Loucy (cell line): Measurements from ENCODE around the gene RAD51B.

ENCODE experiments used
- H2AFZ ChIP-seq: fragments of 200-600 bp; sonication (generic); 2 replicates; pipeline ENCODE4 v1.6.0; 2016; ENCODE audit warnings: antibody characterized with exemption, mild to moderate bottlenecking, low read length, moderate library complexity
- H3F3A ChIP-seq: fragments of 200-600 bp; 2 replicates; pipeline ENCODE4 v1.6.0; 2016; ENCODE audit warnings: antibody characterized with exemption, low read depth, mild to moderate bottlenecking
- H3K27me3 ChIP-seq: fragments of 200-600 bp; sonication (generic); 2 replicates; pipeline ENCODE4 v1.6.1; 2014; ENCODE audit warnings: low read length, mild to moderate bottlenecking; ENCODE audit not compliant: insufficient read depth, poor library complexity, severe bottlenecking
- H3K36me3 ChIP-seq: fragments of 200-600 bp; sonication (generic); 2 replicates; pipeline ENCODE4 v1.6.1; 2016; ENCODE audit warnings: low read length; ENCODE audit not compliant: insufficient read depth
- H3K4me1 ChIP-seq: fragments of 200-600 bp; sonication (generic); 2 replicates; pipeline ENCODE4 v1.5.1; 2014; ENCODE audit warnings: low read length, mild to moderate bottlenecking; ENCODE audit not compliant: insufficient read depth, poor library complexity, severe bottlenecking
- H3K4me2 ChIP-seq: fragments of 200-600 bp; sonication (generic); 2 replicates; pipeline ENCODE4 v1.6.0; 2014; ENCODE audit warnings: antibody characterized with exemption, low read length, low read depth, mild to moderate bottlenecking; ENCODE audit not compliant: poor library complexity, severe bottlenecking
- H3K4me3 ChIP-seq: fragments of 200-600 bp; sonication (generic); 2 replicates; pipeline ENCODE4 v1.5.1; 2014; ENCODE audit warnings: low read length, mild to moderate bottlenecking, mixed read lengths; ENCODE audit not compliant: poor library complexity, severe bottlenecking
- H3K79me2 ChIP-seq: fragments of 200-600 bp; sonication (generic); 2 replicates; pipeline ENCODE4 v1.6.1; 2014; ENCODE audit warnings: low read length; ENCODE audit not compliant: insufficient read depth
- H3K9ac ChIP-seq: fragments of 200-600 bp; sonication (generic); 2 replicates; pipeline ENCODE4 v1.6.0; 2014; ENCODE audit warnings: mild to moderate bottlenecking, low read depth, low read length, moderate library complexity; ENCODE audit not compliant: poor library complexity, severe bottlenecking
- H3K9me2 ChIP-seq: fragments of 200-600 bp; sonication (generic); replicated peaks from 2 replicates; pipeline ENCODE4 v1.6.1; 2016; ENCODE audit warnings: low read depth, low read length, mixed read lengths
- H3K9me3 ChIP-seq: fragments of 200-600 bp; sonication (generic); 2 replicates; pipeline ENCODE4 v1.6.1; 2014; ENCODE audit warnings: mild to moderate bottlenecking, antibody characterized with exemption, low read length, low read depth; ENCODE audit not compliant: insufficient read depth
- H4K20me1 ChIP-seq: fragments of 200-600 bp; sonication (generic); 2 replicates; pipeline ENCODE4 v1.6.0; 2014; ENCODE audit warnings: antibody characterized with exemption, low read length, mild to moderate bottlenecking; ENCODE audit not compliant: insufficient read depth, poor library complexity, severe bottlenecking
- CTCF ChIP-seq: fragments of 200-600 bp; sonication (generic); conservative IDR thresholded peaks from 2 replicates; pipeline ENCODE4 v1.5.1; 2014; ENCODE audit warnings: mild to moderate bottlenecking, antibody characterized with exemption, low read length
- EZH2phosphoT487 ChIP-seq: fragments of 200-600 bp; IDR thresholded peaks from 2 replicates; pipeline ENCODE4 v1.6.1; 2018; ENCODE audit warnings: antibody characterized with exemption, mild to moderate bottlenecking, moderate library complexity, borderline replicate concordance

The RAD51B gene

GRCh38 chr14:68278576-68279436, 459.2 kb downstream of the RAD51B start:
- Histone ChIP-seq H2AFZ (no peak overlapping the region), H3K4me2 (no peak overlapping the region), H3K9me2 (no peaks in the 10 kb centered on the region), H3K27me3 (no peaks in the 10 kb centered on the region), H3F3A (peaks cover 9% of the 10 kb centered on the region), H3K9me3 (no peaks in the 10 kb centered on the region), H3K79me2 (no peaks in the 10 kb centered on the region), H3K9ac (no peak overlapping the region), H3K4me1 (peaks cover 78% of the 10 kb centered on the region), H4K20me1 (no peaks in the 10 kb centered on the region), H3K36me3 (no peaks in the 10 kb centered on the region), H3K4me3 (no peak overlapping the region)
- TF ChIP-seq CTCF, result no peak
- no peak for TF ChIP-seq EZH2phosphoT487

GRCh38 chr14:68279437-68279720, 459.8 kb downstream of the RAD51B start:
- Histone ChIP-seq H3K4me3 (no peak overlapping the region), H3K27me3 (no peaks in the 10 kb centered on the region), H3K9ac (no peak overlapping the region), H3K4me1 (peaks cover 78% of the 10 kb centered on the region), H2AFZ (no peak overlapping the region), H3K4me2 (no peak overlapping the region), H3K36me3 (no peaks in the 10 kb centered on the region), H3F3A (peaks cover 14% of the 10 kb centered on the region), H3K9me3 (no peaks in the 10 kb centered on the region), H4K20me1 (no peaks in the 10 kb centered on the region), H3K9me2 (no peaks in the 10 kb centered on the region), H3K79me2 (no peaks in the 10 kb centered on the region)
- TF ChIP-seq CTCF, result no peak
- TF ChIP-seq EZH2phosphoT487, result no peak

- peaks cover 17% of the 10 kb centered on the region for H3F3A ChIP-seq
- no peaks in the 10 kb centered on the region for H3K36me3 ChIP-seq
- TF ChIP-seq CTCF (no peak), EZH2phosphoT487 (no peak)
- H3K9me2 ChIP-seq, result no peaks in the 10 kb centered on the region
- no peaks in the 10 kb centered on the region for H3K9me3 ChIP-seq
- no peaks in the 10 kb centered on the region for H3K79me2 ChIP-seq
- H3K4me1 ChIP-seq, result peaks cover 78% of the 10 kb centered on the region
- H3K27me3 ChIP-seq, result no peaks in the 10 kb centered on the region
- H3K9ac ChIP-seq, result peak overlapping the region; percentile 9
- H3K4me2 ChIP-seq, result no peak overlapping the region
- H2AFZ ChIP-seq, result no peak overlapping the region
- no peak overlapping the region for H3K4me3 ChIP-seq
- no peaks in the 10 kb centered on the region for H4K20me1 ChIP-seq
Measured at GRCh38 chr14:68279777-68280233, 460.2 kb downstream of the RAD51B start.
